Endothelial cell of umbilical vein (primary cell): ENCODE data around the gene FBXO34. TPM values are rescaled to one million over a fixed set of nuclear protein-coding genes. Genes with fewer than 3 reads are reported as not detected.

ENCODE experiments used
- BruUV-seq: library from RNA; stranded (reverse); fragments of 400-500 nt; replicated peaks from 2 replicates; lab custom pipeline; 2021; lab: Mats Ljungman, UMichigan
- CTCF ChIA-PET: fragments of 300-600, 350-600 bp; sonication (Branson Sonifier 250); formaldehyde crosslinking; loops from one replicate; lab custom pipeline; 2021; ENCODE audit warnings: antibody characterized with exemption, inconsistent platforms; lab: Charles Lee
- POLR2A ChIA-PET: fragments of 300-600, 350-600 bp; sonication (Branson Sonifier 250); formaldehyde crosslinking; loops from one replicate; lab custom pipeline; 2021; ENCODE audit warnings: antibody characterized with exemption, inconsistent platforms; lab: Charles Lee
- DNase-seq: peaks from one replicate; pipeline ENCODE4 v3.0.0-alpha.2; 2011; ENCODE audit warnings: low read depth, low spot score
- FAIRE-seq: peaks from 2 replicates; lab custom pipeline; 2011; peaks lifted over from hg19 to GRCh38; lab: Jason Lieb, UNC
- H2AFZ ChIP-seq: 2 replicates; pipeline ENCODE4 v1.6.0; 2012; ENCODE audit warnings: low read depth, low read length, control low read depth, inconsistent platforms
- H3K27ac ChIP-seq: 2 replicates; pipeline ENCODE4 v1.5.1; 2011; ENCODE audit warnings: low read depth, mild to moderate bottlenecking, control low read depth, low read length, moderate library complexity; ENCODE audit not compliant: insufficient read depth
- H3K27me3 ChIP-seq, 2 experiments: 2 replicates each; pipeline versions ENCODE4 v1.6.0 to v1.6.1; 2011; ENCODE audit warnings: low read length in 2 of 2, mixed read lengths in 1 of 2; ENCODE audit not compliant: control insufficient read depth in 2 of 2, insufficient read depth in 2 of 2
- H3K36me3 ChIP-seq, 2 experiments: 2 replicates in 1 of 2; 3 replicates in 1 of 2; pipeline ENCODE4 v1.5.1; 2011; ENCODE audit warnings: low read length in 2 of 2, mild to moderate bottlenecking in 1 of 2, moderate library complexity in 1 of 2; ENCODE audit not compliant: control insufficient read depth in 2 of 2, insufficient read depth in 2 of 2; ENCODE audit errors: extremely low read depth in 1 of 2
- H3K4me1 ChIP-seq: 3 replicates; pipeline ENCODE4 v1.5.1; 2011; ENCODE audit warnings: mild to moderate bottlenecking, low read length; ENCODE audit not compliant: control insufficient read depth, insufficient read depth; ENCODE audit errors: extremely low read depth
- H3K4me2 ChIP-seq: 2 replicates; pipeline ENCODE4 v1.6.1; 2011; ENCODE audit warnings: low read length, control low read depth, mixed read lengths; ENCODE audit not compliant: insufficient read depth
- H3K4me3 ChIP-seq, 3 experiments: fragments of 200-600 bp in 1 of 3; sonication (generic), shearing (Covaris generic) in 1 of 3; replicated peaks in 1 of 3; 2 replicates each; pipeline ENCODE4 v1.5.1; 2011 to 2016; ENCODE audit warnings: control low read depth in 3 of 3, low read length in 3 of 3, mild to moderate bottlenecking in 2 of 3, inconsistent platforms in 1 of 3, low read depth in 1 of 3, moderate library complexity in 1 of 3; ENCODE audit not compliant: insufficient read depth in 1 of 3
- H3K79me2 ChIP-seq: 2 replicates; pipeline ENCODE4 v1.6.0; 2012; ENCODE audit warnings: low read length, inconsistent platforms; ENCODE audit not compliant: control insufficient read depth, insufficient read depth
- H3K9ac ChIP-seq: replicated peaks from 2 replicates; pipeline ENCODE3; 2011; ENCODE audit warnings: low read length, control low read depth; ENCODE audit not compliant: insufficient read depth; ENCODE audit errors: extremely low read depth
- H3K9me1 ChIP-seq: replicated peaks from 3 replicates; pipeline ENCODE4 v1.6.0; 2011; ENCODE audit warnings: mild to moderate bottlenecking, low read length; ENCODE audit not compliant: control insufficient read depth, insufficient read depth; ENCODE audit errors: extremely low read depth
- H3K9me3 ChIP-seq: replicated peaks from 2 replicates; pipeline ENCODE4 v1.5.1; 2012; ENCODE audit warnings: low read length, inconsistent platforms; ENCODE audit not compliant: control insufficient read depth, insufficient read depth
- H4K20me1 ChIP-seq: replicated peaks from 2 replicates; pipeline ENCODE3; 2011; ENCODE audit warnings: mild to moderate bottlenecking, low read length; ENCODE audit not compliant: control insufficient read depth, insufficient read depth; ENCODE audit errors: extremely low read depth
- EZH2 ChIP-seq: IDR thresholded peaks from 2 replicates; pipeline ENCODE4 v1.6.1; 2012; ENCODE audit warnings: borderline replicate concordance, low read depth, mild to moderate bottlenecking, moderate library complexity, low read length, inconsistent platforms; ENCODE audit not compliant: severe bottlenecking
- FOS ChIP-seq: IDR thresholded peaks from 2 replicates; pipeline ENCODE4 v1.6.1; 2011; ENCODE audit warnings: mild to moderate bottlenecking, low read length, moderate library complexity, borderline replicate concordance; ENCODE audit not compliant: insufficient read depth
- GATA2 ChIP-seq: IDR thresholded peaks from 2 replicates; pipeline ENCODE4 v1.7.0; 2011; ENCODE audit warnings: low read depth, mild to moderate bottlenecking, moderate library complexity, mixed read lengths, low read length; ENCODE audit not compliant: insufficient read length, insufficient read depth
- JUN ChIP-seq: IDR thresholded peaks from 2 replicates; pipeline ENCODE4 v1.6.1; 2011; ENCODE audit warnings: borderline replicate concordance, low read depth; ENCODE audit not compliant: insufficient read length, insufficient read depth
- MAX ChIP-seq: IDR thresholded peaks from 2 replicates; pipeline ENCODE4 v1.6.1; 2011; ENCODE audit not compliant: insufficient read depth, insufficient read length
- MYC ChIP-seq: IDR thresholded peaks from one replicate; pipeline ENCODE4 v1.6.1; 2011; ENCODE audit warnings: mild to moderate bottlenecking, low read depth, low read length
- POLR2A ChIP-seq: IDR thresholded peaks from 2 replicates; pipeline ENCODE4 v1.6.1; 2012; ENCODE audit warnings: low read depth, mild to moderate bottlenecking, control low read depth, low read length
- POLR2AphosphoS5 ChIP-seq: IDR thresholded peaks from 2 replicates; pipeline ENCODE4 v1.6.1; 2012; ENCODE audit warnings: low read depth, mild to moderate bottlenecking, control low read depth, low read length, moderate library complexity; ENCODE audit not compliant: insufficient read depth
- dilution Hi-C: fragments of 300-500 bp; cut with MboI; formaldehyde crosslinking; loops from one replicate; pipeline ENCODE4 v1.15.0; 2019; ENCODE audit warnings: low sequenced_read_pairs; ENCODE audit not compliant: extremely low pct_ligation_motif_present
- intact Hi-C: fragments of 100-400 bp; cut with micrococcal nuclease; formaldehyde crosslinking; loops from one replicate; pipeline ENCODE4 v1.10.0; 2022
- polyA plus RNA-seq, 4 experiments: library from polyadenylated mRNA; depleted of rRNA in 3 of 4; stranded (reverse) in 3 of 4; unstranded in 1 of 4; fragments of >200 nt; gene quantifications; 2 replicates each; pipeline versions ENCODE4 v1.2.1 to v1.2.3, GENCODE V29; 2011 to 2012; ENCODE audit warnings: missing spikeins in 1 of 4
- total RNA-seq: library from RNA; stranded (reverse); gene quantifications from 2 replicates; pipeline ENCODE4 v1.2.3, GENCODE V29; 2021
- TF ChIP-seq, protein P1 (sequence below), 2 donors: IDR thresholded peaks; 1 replicate in 1 of 2; 2 replicates in 1 of 2; pipeline ENCODE4 v1.5.1; 2011; ENCODE audit warnings: low read length in 2 of 2, mild to moderate bottlenecking in 2 of 2, moderate library complexity in 2 of 2, control low read depth in 1 of 2, inconsistent platforms in 1 of 2, low read depth in 1 of 2; ENCODE audit not compliant: insufficient read depth in 1 of 2; ENCODE audit errors: extremely low read depth in 1 of 2

The FBXO34 gene
- total and polyA plus RNA-seq, 2 donors (not counting 3 experiments of a cell fraction or from before 2014, with no cell fraction given) = 8.5 to 14.2 TPM

GRCh38 chr14:55256586-55256985 is 14.6 kb upstream of the FBXO34 start:
- no peak overlapping the region for H3K9ac ChIP-seq
- H2AFZ ChIP-seq = no peak overlapping the region
- H3K4me1 ChIP-seq = no peaks in the 10 kb centered on the region
- peaks cover 22 to 24% of the 10 kb centered on the region in 2 experiments for H3K27me3 ChIP-seq
- DNase-seq (no peak), FAIRE-seq (no peak)
- H3K79me2 ChIP-seq = no peaks in the 10 kb centered on the region
- intact Hi-C loops (no loop called here), dilution Hi-C loops (no loop called here)
- no peaks in the 10 kb centered on the region for H4K20me1 ChIP-seq
- H3K36me3 ChIP-seq = no peaks in the 10 kb centered on the region
- POLR2A ChIA-PET = no interaction called here
- BruUV-seq = no TSS peak
- no peak for TF ChIP-seq EZH2
- TF ChIP-seq MAX = no peak
- no peak for TF ChIP-seq POLR2AphosphoS5
- no peak for TF ChIP-seq FOS
- TF ChIP-seq POLR2A = no peak
- TF ChIP-seq MYC = no peak
- TF ChIP-seq, protein P1, sequence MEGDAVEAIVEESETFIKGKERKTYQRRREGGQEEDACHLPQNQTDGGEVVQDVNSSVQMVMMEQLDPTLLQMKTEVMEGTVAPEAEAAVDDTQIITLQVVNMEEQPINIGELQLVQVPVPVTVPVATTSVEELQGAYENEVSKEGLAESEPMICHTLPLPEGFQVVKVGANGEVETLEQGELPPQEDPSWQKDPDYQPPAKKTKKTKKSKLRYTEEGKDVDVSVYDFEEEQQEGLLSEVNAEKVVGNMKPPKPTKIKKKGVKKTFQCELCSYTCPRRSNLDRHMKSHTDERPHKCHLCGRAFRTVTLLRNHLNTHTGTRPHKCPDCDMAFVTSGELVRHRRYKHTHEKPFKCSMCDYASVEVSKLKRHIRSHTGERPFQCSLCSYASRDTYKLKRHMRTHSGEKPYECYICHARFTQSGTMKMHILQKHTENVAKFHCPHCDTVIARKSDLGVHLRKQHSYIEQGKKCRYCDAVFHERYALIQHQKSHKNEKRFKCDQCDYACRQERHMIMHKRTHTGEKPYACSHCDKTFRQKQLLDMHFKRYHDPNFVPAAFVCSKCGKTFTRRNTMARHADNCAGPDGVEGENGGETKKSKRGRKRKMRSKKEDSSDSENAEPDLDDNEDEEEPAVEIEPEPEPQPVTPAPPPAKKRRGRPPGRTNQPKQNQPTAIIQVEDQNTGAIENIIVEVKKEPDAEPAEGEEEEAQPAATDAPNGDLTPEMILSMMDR (IDR thresholded peaks at IDR 0.05; ENCODE audit: extremely low read depth in 1 of 2, insufficient read depth in 1 of 2, low read depth in 1 of 2, low read length in 2 of 2) = no peak
- no peak for TF ChIP-seq GATA2
- no peak for TF ChIP-seq JUN
- H3K27ac ChIP-seq = no peak overlapping the region
- H3K9me3 ChIP-seq = no peaks in the 10 kb centered on the region
- CTCF ChIA-PET = interaction anchor here (0.8 to 1.9 kb wide), 2 partner anchors 10 to 11 kb away, joined by 3 to 8 read pairs; no protein-coding TSS in a partner anchor
- H3K4me2 ChIP-seq = no peak overlapping the region
- H3K4me3 ChIP-seq = no peak overlapping the region
- no peaks in the 10 kb centered on the region for H3K9me1 ChIP-seq
